Stimulated activated CD8-positive, alpha-beta memory T cell treated with anti-CD3 and anti-CD28 coated beads, Interleukin-7, amount 100 ng/mL, for 1 hour (primary cell): ENCODE data around the gene OR1L8.

Experiments used
- DNase-seq, 2 donors: peaks; one replicate each; pipeline ENCODE4 v3.0.0-alpha.2; 2020; ENCODE audit warnings: low read depth in 2 of 2

The OR1L8 gene

DNA sequence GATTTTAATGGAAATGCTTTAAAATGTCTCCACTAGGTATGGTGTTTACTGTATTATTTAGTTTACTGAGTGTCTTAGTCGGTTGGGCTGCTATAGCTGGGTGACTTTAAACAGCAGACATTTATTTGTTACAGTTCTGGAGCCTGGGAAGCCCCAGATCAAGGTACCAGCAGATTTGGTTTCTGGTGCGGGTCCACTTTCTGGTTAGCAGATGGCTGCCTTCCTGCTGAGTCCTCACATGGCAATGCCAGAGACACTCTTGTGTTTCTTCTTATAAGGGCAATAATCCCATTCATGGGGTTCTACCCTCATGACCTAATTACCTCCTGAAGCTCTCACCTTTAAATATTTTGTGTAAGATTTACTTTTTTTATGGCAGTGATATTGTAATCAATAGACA lies 65.0 kb downstream of the OR1L8 start:
- DNase-seq = no peak
